GM19397 (cell line): ENCODE data around the gene SLC26A1.

Experiments
- ATAC-seq: cut with Tn5 transposase; IDR thresholded peaks from one replicate; pipeline ENCODE4 v1.9.1; 2021; ENCODE audit warnings: mild to moderate bottlenecking, moderate library complexity; ENCODE audit not compliant: unreplicated experiment

The SLC26A1 gene

DNA sequence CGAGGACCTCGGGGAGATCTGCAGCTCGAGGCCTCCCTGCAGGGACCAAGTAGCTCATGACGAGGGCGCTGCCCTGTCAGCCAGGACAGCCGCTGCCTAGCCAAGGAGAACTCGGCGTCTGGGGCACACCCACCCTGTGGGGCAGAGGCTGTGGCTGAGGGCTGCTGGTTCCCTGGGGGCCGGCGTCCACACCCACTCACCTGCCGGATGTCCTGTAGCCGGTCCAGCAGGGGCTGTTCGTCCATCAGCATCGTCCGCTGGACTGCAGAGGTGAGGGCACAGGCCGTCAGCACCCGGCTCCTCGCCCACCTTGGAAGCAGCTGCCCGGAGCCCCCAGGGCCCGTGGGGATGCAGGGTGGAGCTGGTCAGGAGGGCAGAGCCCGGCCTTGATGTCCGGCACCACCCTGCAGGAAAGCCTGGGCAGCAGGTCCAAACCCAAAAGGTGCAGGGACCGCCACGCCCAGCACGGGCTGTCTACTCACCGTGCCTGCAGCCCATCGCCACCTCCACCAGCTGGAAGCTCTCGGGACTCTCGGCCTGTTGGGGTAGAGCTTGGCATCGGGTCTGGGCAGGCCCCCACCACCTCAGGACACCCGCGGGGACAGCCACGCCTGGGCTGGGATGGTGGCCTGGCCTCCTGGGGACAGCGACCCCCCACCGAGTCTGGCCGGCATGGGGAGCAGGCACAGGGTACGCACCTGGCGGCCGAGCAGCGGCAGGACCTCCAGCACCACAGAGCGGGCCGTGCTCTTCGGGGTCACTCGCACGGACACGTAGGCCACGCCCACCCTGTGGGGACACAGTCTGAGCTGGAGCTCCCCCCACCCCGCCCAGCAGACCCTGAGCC, 26.7 kb downstream of the SLC26A1 start:
- ATAC-seq = no peak

DNA sequence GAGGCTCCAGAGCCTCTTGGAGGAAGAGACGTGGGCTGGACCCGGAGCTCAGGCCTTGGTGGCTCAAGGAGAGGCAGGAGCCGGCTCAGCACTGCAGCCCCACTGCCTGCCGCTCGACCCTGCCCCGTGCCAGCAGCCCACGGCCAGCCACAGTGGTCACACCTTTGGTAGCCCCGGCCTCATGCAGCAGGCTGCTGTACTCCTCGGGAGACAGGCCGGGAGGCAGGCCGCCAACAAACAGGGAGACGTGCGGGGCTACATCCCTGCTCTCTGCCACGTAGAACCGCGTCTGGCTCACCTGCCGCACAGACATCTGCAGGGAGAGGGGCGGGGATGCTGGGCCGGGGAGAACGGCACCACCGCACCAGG, 27.5 kb downstream of the SLC26A1 start:
- ATAC-seq = no peak

DNA sequence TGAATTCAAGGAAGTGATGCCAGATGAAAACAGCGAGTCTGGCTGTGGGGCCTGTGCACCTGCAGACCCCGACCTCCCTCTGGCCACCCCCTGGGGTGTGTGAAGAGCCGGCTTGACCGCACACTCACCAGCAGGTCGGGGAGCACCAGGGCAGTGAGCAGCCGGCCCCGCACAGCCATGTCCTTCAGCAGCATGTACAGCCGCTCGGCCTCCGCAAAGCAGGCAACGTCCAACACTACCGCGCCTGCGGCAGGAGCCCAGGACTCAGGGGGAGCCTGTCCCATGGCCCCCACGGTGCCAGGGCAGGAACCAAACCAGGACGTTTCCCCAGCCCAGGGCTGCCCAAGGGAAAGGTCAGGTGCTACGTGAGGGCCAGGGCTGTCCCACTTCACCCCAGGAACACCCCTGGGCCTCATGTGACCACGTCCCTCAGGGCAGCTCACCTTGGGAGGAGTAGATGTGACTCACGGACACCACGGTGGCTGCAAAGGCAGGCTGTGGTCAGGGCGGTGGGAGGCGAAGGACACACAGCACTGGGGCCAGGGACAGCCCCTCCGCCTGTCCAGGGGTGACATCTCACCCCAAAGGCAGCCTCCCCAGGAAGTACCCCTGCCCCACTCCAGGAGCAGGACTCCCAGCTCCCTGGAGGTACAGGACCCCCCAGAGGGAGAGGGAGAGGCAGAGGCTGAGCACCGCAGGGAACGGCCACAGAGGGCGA, 28.0 kb downstream of the SLC26A1 start:
- no peak for ATAC-seq

DNA sequence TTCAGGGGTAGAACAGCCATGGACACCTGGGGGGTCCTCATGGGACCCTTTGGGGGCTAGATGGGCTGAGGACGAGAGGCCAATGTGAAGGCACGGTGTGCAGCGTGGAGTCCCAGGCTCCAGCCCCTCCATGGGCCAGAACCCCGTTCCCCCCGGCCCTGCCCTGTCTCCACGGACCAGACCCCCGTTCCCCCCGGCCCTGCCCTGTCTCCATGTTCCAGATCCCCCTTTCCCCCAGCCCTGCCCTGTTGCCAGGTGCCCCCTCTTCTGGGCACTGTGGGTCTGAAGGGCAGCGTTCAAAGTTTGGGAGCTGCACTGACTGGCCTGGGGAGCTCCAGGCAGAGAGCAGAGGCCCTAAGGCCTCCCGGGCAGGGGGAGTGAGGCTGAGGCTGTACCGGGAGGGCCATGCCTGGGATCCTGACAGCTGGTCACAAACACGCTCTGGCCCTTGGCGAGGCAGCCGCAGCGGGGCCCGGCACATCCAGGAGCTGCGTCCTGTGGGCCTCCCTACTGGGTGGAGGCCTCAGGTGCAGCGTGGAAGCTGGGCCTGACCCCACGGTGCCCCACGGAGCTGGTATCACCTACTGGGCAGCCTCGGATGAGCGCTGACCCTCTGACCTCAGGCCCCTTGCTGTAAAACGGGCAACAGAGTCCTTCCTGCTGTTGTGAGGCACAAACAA, 28.7 kb downstream of the SLC26A1 start:
- no peak for ATAC-seq

DNA sequence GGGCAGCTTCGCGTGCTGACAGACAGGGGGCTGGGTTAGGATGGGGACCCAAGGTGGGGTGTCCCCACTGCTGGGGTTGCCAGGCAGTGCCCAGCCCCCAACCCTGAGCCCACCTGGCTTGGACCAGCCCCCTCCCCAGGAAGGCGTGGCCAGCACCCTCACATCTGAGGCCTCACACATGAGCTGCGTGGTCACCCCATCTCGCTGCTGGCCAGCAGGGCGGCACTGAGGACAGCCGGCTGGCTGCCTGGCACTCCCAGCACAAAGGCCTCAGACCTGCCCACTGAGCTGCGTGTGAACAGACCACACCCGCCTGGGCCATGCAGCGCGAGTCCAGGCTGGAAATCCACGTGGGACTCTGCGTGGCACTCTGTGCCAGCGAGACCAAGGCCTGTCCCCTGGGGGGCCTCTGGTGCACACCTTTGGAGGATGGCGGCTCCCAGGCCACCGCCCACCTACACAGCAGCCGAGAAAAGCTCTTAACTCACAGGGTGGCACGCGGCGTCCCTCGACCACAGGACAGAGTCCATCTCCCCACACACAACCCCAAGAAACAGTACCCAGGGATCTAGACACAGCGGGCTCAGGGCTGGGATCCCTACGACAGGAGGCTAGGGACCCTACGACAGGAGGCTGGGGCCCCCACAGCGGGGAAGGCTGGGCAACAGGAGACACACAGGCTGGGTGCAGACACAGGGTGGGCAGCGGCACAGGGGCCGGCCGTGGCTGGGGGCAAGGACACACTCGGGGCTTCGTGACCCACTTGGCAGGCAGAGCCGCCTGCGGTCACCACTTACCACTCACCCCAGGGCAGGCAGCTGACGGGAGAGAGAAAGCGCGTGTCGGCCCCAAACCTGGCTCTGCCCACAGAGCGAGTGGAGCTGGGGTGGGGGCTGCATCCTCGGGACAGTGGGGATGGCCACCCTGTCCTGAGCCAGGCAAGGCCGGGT, 29.7 kb downstream of the SLC26A1 start:
- ATAC-seq = no peak

DNA sequence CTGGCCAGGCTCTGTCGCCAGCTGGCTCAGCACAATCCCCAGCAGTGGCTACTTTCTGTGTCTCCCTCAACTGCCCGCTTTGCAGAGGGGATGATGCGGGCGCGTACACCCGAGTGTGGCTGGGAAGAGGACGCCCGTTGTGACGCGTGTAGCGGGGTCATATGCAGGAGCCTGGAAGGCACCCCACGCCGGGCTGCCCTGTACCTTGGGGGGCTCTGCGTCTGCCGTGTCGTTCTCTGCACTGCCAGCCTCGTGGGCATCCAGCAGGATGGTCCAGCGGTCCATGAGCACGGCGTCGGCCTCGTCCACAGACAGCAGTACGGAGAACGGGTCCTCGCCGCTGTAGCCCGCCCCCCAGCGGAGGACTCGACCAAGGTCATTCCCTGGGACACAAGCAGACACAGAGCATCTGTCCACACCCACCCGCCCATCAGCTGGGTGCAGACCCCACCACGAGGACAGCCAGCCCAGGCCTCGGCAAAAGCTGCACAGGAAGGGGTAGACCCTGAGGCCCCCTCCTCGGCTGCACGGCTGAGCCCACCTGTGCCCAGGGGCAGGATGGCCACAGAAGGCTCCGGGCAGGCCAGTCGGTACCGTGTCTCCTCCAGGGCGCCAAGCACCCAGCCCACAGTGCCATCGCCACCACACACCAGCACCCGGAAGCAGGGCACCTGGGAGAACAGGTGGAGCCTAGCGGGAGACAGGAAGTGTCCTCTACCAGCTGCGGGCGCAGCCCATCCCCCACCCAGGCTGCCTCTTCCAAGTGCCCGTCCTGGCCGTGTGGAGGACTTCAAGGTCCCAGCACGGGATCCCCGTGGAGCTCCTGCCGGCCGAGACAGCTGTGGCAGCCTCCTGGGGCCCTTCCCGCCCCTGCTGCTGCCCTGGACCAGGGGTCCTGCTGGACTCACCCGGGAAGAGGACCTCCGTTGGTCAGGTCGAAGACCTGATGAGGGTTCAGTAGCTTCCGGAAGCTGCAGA, 30.7 kb downstream of the SLC26A1 start:
- no peak for ATAC-seq

DNA sequence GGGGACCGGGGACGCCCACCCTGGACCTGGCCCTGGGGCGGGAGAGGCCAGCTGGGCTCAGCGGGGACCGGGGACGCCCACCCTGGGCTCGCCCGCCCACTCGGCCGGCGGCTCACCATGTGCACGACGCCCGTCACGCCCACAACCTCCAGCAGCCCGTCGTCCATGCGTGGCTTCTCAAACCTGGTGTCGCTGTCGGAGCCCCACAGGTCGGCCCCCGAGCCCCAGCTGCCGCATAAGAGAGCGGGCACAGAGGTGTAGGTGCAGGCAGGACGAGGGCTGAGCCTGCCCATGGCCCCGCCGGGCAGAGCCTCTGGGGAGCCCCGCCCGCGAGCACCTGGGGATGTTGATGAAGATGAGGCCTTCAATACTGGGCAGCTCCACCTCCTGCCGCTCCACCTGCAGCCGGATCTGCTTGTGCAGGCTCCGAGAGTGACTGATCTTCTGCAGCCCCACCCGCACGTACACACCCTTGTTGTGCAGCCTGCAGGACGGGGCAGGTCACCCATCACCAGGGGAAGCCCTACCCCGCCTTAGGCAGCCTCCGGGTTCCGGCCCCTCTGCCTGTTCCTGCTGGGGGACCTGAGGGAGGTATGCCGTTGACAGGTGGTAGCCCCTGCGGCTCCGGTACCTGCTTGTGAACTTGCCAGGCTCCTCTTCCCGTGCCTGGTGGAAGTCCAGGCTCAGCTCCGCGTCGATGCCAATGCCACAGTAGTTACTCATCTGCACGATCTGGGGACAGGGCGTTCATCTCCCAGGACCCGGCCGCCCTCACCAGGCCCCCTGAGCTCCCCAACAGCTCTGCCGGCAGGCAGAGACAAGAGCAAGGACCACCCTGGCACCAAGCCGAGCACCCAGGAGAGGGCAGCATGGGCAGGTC, 31.6 kb downstream of the SLC26A1 start:
- ATAC-seq = no peak

DNA sequence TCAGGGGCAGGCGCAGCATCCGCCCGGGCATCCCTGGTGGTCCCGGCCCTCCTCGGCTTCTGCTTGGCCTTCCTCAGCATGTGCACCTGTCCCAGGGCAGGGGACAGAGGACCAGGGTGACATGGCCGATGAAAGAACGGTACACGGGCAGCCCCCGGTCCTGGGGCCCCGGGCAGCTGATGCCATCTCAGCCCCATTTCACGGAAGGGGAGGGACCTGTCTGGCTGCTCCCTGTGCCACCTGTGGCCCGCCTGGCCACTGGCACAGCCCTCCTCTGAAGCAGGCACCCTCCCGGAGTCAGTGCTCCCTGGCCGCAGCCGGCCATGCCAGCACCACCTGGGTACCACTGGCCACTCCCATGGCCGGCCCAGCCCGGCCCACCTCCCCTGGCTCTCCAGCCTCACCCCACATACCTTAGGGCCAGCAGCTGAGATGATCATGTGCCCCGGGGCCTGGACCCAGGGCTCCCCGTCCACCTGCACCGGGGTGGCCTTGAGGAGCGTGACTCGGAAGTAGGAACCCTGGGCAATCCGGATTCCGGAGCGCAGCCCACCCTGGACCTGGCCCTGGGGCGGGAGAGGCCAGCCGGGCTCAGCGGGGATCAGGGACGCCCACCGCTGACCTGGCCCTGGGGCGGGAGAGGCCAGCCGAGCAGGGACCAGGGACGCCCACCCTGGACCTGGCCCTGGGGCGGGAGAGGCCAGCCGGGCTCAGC, 32.4 kb downstream of the SLC26A1 start:
- no peak for ATAC-seq

DNA sequence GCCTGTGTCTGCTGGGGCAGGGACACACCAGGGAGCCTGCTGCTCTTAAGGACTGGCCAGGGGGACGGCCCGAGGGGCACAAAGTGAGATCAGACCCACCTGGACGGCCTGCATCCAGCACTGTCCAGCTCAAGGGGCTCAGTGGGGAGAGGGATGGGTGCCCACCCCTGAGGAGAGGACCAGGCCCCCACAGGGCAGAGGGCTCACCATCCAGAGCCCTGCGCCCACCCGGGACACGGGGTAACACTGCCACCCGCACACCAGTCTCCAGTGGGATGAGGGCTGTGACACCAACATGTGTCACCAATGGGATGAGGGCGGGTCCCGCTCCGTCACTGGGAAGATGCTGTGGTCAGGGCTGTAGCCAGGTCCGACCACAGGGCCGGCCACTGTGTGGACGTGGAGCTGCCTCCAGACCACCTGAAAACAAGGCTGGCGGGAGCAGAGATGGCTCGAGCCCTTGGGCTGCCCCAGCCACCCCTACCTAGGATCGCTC, 33.0 kb downstream of the SLC26A1 start:
- no peak for ATAC-seq

DNA sequence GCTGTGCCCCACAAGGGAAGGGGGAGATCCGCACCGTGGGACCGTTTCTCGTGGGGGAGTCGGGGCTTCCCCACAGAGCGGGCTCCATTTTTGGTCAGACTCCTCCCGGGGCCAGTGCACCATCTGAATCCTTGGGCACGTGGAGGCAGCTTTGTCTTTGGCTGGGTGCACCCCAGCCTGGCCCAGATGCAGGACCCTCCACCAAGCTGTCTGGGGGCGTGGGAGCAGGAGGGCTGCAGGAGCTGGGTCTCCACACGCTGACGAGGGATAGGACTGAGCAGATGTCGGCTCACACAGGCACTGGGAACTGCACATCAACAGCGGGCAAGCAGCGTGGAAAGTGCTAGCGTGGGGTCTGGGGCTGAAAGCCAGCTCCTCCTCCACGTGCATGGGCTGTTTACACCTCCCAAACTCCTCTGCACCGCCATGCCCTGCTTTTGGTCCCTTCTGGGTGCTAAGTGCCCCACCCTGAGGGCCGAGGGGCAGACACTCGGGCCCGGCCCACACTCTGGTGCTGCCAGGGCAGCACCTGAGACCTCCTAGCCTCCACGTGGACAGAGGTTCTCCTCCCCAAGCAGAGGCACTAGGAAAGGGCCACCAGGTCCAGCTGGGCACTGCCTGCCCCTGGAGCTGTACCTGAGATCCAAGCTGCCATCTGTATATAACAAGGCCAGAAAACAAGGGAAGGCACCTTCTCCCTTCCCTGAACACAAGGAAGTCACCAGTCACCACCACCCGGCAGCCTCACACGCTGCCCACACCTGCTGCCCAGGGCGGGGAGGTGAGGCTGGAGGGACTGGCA, 33.7 kb downstream of the SLC26A1 start:
- no peak for ATAC-seq

DNA sequence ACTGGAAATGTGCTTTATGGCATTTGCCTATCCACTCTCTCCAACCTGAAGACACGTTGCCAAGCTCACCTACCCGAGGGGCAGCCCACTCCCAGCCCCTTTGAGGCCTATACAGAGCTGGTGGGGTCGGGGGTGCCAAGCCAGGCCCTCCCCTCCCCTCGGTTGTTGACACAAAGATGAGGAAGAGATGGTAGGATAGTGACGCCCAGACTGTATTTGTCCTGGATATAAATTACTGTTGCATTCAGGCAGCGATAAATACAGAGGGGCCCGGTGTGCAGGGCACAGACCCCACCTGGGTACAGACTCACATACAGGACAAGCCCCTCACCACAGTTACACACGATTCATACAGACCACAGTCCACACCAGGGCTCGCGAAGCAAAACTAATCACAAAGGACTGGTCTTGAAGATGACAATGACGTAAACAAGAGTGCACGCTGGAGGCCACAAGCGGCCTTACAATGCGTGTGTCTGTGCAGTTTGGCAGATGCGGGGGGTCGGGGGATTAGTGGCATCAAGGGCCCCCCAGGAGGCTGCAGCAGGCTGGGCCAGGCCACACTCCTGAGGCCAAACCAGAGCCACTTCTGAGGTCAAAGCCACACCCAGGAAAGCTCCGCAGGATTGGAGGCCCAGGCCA, 34.4 kb downstream of the SLC26A1 start:
- no peak for ATAC-seq

DNA sequence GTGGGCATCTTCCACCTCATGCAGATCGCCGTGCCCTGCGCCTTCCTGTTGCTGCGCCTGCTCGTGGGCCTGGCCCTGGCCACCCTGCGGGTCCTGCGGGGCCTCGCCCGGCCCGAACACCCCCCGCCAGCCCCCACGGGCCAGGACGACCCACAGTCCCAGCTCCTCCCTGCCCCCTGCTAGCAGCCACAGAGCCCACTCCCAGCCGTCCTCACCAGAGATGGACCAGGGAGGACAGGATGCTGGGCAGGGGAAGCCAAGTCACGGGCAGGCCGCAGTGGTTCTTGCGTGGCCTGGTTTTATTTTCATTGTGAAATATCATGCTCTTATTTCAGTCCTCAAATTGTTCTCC, 34.9 kb downstream of the SLC26A1 start:
- ATAC-seq = no peak

DNA sequence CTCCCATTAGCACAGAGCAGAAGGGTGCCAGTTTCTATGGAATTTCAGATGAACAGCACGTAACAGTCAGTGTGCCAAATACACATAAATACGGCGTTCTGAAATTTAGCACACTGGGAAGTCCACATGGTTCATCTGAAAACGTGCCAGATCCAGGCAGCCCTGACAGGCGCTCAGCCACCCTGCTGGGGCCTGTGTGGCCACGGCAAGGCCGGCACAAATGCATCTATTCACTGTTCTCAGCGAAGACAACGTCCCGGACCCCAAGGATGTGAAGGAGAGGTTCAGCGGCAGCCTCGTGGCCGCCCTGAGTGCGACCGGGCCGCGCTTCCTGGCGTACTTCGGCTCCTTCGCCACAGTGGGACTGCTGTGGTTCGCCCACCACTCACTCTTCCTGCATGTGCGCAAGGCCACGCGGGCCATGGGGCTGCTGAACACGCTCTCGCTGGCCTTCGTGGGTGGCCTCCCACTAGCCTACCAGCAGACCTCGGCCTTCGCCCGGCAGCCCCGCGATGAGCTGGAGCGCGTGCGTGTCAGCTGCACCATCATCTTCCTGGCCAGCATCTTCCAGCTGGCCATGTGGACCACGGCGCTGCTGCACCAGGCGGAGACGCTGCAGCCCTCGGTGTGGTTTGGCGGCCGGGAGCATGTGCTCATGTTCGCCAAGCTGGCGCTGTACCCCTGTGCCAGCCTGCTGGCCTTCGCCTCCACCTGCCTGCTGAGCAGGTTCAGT, 35.5 kb downstream of the SLC26A1 start:
- no peak for ATAC-seq

DNA sequence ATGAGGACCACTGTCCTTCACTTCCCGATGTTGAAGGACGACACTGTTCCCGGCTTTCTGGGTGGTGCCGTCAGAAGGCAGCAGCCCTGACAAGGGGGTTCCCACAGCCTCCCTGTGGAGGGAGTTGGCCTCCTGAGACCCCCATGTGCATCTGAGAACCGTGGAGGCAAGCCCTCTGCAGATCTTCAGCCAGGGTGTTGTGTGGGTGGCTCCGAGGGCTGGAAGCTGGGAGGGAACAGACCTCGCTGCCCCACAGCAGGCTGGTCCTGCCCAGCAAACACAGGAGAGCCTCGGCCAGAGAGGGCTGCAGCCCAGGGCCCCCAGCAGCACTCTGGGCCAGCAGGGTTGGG, 36.0 kb downstream of the SLC26A1 start:
- ATAC-seq = no peak

DNA sequence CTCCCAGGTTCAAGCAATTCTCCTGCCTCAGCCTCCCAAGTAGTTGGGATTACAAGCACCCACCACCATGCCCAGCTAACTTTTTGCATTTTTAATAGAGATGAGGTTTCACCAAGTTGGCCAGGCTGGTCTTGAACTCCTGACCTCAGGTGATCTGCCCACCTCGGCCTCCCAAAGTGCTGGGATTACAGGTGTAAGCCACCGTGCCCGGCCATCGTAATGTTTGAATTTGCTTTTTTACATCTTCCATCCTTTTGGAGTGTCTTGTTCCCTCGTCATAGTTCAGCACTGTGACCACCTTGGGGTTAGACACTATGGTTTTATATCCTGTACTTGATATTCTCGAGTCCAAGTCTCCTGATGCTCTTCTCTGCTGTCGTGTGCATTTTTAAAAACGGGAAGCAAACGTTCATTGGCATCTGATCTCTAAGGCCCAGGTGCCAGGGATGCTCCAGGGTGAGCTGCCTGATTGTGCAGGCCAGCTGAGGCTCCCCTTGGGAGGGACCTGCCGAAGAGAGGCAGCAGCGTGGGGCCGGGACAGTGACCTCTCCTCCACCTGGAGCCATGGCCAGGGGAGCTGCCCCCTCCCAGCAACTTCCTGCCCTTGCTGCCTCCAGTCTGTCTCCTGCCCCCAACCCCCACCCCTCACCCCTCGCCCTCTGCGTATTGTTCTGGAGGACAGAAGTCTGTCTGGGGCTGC, 36.5 kb downstream of the SLC26A1 start:
- ATAC-seq = no peak
